Uterus (tissue), 4 donors: ENCODE measurements around the gene MAP4K3. TPM values are rescaled to one million over a fixed set of nuclear protein-coding genes. Genes with fewer than 3 reads are reported as not detected.

Experiments used
- DNase-seq, 2 donors: peaks; one replicate each; pipeline ENCODE4 v3.0.0-alpha.2; 2019 to 2020
- H3K27ac ChIP-seq, 2 donors: fragments of 200-600 bp; sonication (generic); 1 replicate in 1 of 2; 2 replicates in 1 of 2; pipeline ENCODE4 v1.5.1; 2016 to 2018
- H3K27me3 ChIP-seq, 2 donors: fragments of 200-600 bp; sonication (generic); one replicate each; pipeline ENCODE4 v1.5.1; 2018 to 2019; ENCODE audit warnings: control low read depth in 1 of 2
- H3K36me3 ChIP-seq, 2 donors: fragments of 200-600 bp; sonication (generic); one replicate each; pipeline ENCODE4 v1.5.1; 2019; ENCODE audit warnings: control low read depth in 1 of 2
- H3K4me1 ChIP-seq, 2 donors: fragments of 200-600 bp; sonication (generic); one replicate each; pipeline ENCODE4 v1.5.1; 2018 to 2019; ENCODE audit warnings: control low read depth in 1 of 2
- H3K4me3 ChIP-seq, 2 donors: fragments of 200-600 bp; sonication (generic); 1 replicate in 1 of 2; 2 replicates in 1 of 2; pipeline ENCODE4 v1.5.1; 2018 to 2019; ENCODE audit warnings: mild to moderate bottlenecking in 1 of 2
- H3K9me3 ChIP-seq, 2 donors: fragments of 200-600 bp; sonication (generic); one replicate each; pipeline ENCODE4 v1.5.1; 2019; ENCODE audit warnings: control low read depth in 1 of 2
- POLR2A ChIP-seq, 2 donors: fragments of 450-650 bp; IDR thresholded peaks; one replicate each; pipeline ENCODE4 v1.6.1; 2016; ENCODE audit warnings: antibody characterized with exemption in 2 of 2, mild to moderate bottlenecking in 1 of 2, moderate library complexity in 1 of 2
- intact Hi-C: fragments of 100-400 bp; cut with DNase I; formaldehyde crosslinking; loops from one replicate; pipeline ENCODE4 v1.15.1; 2023; ENCODE audit warnings: low total_unique reads
- small RNA-seq: library from RNA; depleted of rRNA; stranded (forward); fragments of <200 nt; gene quantifications from one replicate; pipeline ENCODE3, GENCODE V24; 2016
- total RNA-seq, 4 donors: library from RNA; depleted of rRNA in 3 of 4; stranded (reverse); fragments of >200 nt in 3 of 4; gene quantifications; one replicate each; pipeline versions ENCODE4 v1.1.0 to v1.2.4, GENCODE V29; 2014 to 2023
- TF ChIP-seq, protein P1 (sequence below), 4 experiments: fragments of 200-600 bp in 2 of 4; fragments of 450-650 bp in 2 of 4; sonication (generic) in 2 of 4; IDR thresholded peaks; one replicate each; pipeline ENCODE4 v1.5.1; 2016 to 2019; ENCODE audit warnings: antibody characterized with exemption in 4 of 4, mild to moderate bottlenecking in 2 of 4, moderate library complexity in 1 of 4
- donor health status: DM: yes; HTN: yes; CAD: no.

The MAP4K3 gene
- total RNA-seq, 4 donors from 2014 or later = 31.5 to 110 (median 72.3) TPM

DNA sequence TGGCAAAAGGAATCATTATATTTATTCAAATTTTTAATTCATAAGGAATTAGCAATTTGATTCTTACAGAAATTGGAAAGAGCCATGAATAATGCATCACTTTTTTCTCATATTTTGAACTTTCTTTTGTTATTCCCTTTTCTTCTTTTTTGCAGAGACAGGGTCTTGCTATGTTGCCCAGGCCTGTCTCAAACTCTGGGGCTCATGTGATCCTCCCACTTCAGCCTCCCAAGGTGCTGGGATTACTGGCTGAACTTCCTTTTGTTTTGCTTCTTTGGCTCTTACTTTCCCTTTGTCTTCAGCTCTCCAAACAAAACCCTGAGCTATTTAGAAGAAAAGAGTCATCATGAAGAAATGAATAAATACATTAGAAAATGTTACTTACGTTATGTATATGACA, 224.1 kb downstream of the MAP4K3 start:
- Histone ChIP-seq H3K4me1 (no peaks in the 10 kb centered on the region), H3K9me3 (no peaks in the 10 kb centered on the region), H3K4me3 (no peak overlapping the region), H3K27ac (no peak overlapping the region), H3K27me3 (no peaks in the 10 kb centered on the region), H3K36me3 (no peaks in the 10 kb centered on the region)
- DNase-seq = no peak
- intact Hi-C loops = no loop called here
- TF ChIP-seq, protein P1, sequence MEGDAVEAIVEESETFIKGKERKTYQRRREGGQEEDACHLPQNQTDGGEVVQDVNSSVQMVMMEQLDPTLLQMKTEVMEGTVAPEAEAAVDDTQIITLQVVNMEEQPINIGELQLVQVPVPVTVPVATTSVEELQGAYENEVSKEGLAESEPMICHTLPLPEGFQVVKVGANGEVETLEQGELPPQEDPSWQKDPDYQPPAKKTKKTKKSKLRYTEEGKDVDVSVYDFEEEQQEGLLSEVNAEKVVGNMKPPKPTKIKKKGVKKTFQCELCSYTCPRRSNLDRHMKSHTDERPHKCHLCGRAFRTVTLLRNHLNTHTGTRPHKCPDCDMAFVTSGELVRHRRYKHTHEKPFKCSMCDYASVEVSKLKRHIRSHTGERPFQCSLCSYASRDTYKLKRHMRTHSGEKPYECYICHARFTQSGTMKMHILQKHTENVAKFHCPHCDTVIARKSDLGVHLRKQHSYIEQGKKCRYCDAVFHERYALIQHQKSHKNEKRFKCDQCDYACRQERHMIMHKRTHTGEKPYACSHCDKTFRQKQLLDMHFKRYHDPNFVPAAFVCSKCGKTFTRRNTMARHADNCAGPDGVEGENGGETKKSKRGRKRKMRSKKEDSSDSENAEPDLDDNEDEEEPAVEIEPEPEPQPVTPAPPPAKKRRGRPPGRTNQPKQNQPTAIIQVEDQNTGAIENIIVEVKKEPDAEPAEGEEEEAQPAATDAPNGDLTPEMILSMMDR (IDR thresholded peaks at IDR 0.05) = no peak
- TF ChIP-seq POLR2A (IDR thresholded peaks at IDR 0.05) = no peak

DNA sequence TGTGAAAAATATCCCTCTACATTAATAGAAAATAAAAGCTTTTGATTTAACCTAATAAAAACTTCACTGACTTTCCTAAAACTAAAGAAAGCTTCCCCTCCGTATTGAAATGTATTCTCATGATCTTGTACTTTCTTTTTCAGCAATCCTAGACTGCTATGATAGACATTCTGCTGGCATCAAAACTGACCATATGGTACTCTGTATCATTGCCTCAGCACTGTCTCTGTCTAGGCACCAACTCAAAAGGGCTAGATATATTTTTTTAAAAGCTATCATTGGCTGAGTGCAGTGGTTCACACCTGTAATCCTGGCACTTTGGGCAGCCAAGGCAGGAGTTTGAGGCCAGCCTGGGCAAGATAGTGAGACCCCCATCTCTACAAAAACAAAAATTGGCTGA, 226.2 kb downstream of the MAP4K3 start:
- no peak overlapping the region for H3K27ac ChIP-seq
- no peaks in the 10 kb centered on the region for H3K27me3 ChIP-seq

DNA sequence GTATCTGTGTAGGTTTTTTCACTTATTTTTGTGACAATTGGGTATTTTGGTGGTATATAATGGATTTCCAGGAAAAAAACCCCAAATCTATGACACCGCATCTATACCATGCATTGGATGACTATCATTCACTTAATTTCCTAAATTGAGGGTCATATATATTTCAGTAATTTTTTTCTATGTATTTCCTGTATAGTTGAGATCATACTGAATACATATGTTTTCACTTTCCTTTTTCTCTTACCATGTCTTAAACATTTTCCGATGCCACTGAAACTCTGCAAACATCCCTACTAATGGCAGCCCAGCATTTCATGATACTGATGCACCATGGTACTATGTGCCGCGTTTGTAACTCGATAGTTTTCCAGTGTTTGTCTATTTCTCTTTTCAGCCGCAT, 233.7 kb downstream of the MAP4K3 start:
- Histone ChIP-seq H3K27ac (no peak overlapping the region), H3K9me3 (no peaks in the 10 kb centered on the region), H3K4me3 (no peak overlapping the region), H3K4me1 (no peaks in the 10 kb centered on the region), H3K27me3 (no peaks in the 10 kb centered on the region), H3K36me3 (no peaks in the 10 kb centered on the region)
- DNase-seq = no peak
- intact Hi-C loops = no loop called here
- TF ChIP-seq, protein P1 (IDR thresholded peaks at IDR 0.05) = no peak
- TF ChIP-seq POLR2A (IDR thresholded peaks at IDR 0.05) = no peak

More for the DNA sequence above, 226.2 kb downstream of the MAP4K3 start:
- no peaks in the 10 kb centered on the region for H3K4me1 ChIP-seq
- no peaks in the 10 kb centered on the region for H3K36me3 ChIP-seq
- TF ChIP-seq POLR2A (IDR thresholded peaks at IDR 0.05) = no peak
- TF ChIP-seq, protein P1 (IDR thresholded peaks at IDR 0.05) = no peak
- H3K9me3 ChIP-seq = no peaks in the 10 kb centered on the region
- H3K4me3 ChIP-seq = no peak overlapping the region
- no peak for DNase-seq
- intact Hi-C loops = no loop called here

DNA sequence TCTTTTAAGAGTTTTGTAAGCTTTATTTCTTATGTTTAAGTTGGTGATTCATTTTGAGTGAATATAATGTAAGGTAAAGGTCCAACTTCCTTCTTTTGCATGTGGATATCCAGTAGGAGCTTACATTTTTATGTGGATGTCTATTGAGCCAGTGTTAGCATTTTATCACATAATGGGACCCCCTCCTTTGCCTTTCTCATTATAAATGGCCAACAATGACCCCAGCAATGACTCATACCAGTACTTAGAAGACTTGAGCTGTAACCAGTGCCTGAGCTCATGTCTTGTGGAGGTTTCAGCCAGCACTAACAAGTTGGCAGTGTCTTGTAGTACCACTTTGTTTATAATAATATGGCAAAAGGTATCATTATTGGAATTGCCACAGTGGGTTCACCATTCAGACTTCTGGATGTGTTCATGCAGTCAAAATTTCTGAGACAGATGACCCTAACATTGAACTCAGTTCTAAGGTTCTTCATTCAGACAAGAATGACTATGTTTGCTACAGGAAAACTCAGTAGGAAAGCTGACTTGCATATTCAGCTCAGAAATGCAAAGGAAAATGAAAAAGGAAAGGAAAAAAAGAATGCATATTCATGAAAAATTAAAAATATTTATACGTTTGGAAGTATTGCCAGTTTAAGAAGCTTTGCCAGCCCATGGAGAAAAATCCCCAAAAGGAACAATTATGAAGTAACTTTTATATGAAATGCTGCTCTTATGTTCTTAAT, 234.3 kb downstream of the MAP4K3 start:
- DNase-seq = no peak
- Histone ChIP-seq H3K4me1 (no peaks in the 10 kb centered on the region), H3K27ac (no peak overlapping the region), H3K4me3 (no peak overlapping the region), H3K36me3 (no peaks in the 10 kb centered on the region), H3K9me3 (no peaks in the 10 kb centered on the region), H3K27me3 (no peaks in the 10 kb centered on the region)
- TF ChIP-seq, protein P1 (IDR thresholded peaks at IDR 0.05) = no peak
- intact Hi-C loops = no loop called here

Small RNAs within 50 kb of the gene (small RNA-seq; reads per million reads assigned to genes)
- gene RF00272 = not detected

Other genes with a start within 250 kb of the MAP4K3 start
- 1 to 10 TPM in 2 of 4 donors, under 1 TPM in 1, not detected in 1; 0.59 to 3.2 (median 2.1) TPM for gene CDKL4, start 193.3 kb downstream of the MAP4K3 start, total RNA-seq
- 1 to 10 TPM in 2 of 4 donors, not detected in 2; 3.1 to 3.9 TPM for gene TMEM178A, start 228.6 kb upstream of the MAP4K3 start, total RNA-seq